ENCODE results near the gene FOXP1. TPM values are rescaled to one million over a fixed set of nuclear protein-coding genes. Genes with fewer than 3 reads are reported as not detected.

Gene FOXP1
- total RNA-seq, 1 donor: 195 TPM

DNA sequence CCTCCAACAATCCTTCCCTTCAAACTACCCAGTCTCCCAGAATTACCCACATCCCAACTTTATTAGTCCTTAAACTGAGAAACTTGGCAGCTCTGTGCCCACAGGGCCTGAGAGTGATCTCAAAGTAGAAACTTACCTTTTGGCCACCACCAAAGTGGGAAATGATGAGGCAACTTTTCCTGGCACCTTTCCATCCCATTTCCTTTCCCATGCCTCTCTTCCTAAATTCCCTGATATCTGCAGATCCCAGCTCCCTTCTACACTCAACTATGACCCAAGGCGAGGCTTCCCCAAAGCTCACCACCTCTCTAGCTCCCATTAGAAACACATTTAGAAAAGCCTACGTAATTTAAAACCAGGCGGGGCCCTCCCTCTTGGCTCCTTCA lies 271.9 kb downstream of the FOXP1 start:
- Histone ChIP-seq H3K27ac (ENCODE audit: low read depth, low read length) (no peak overlapping the region), H2AFZ (ENCODE audit: low read length) (no peak overlapping the region), H3K4me3 (ENCODE audit: insufficient read depth, low read length) (no peak overlapping the region), H3K27me3 (ENCODE audit: insufficient read depth, low read length) (no peaks in the 10 kb centered on the region), H3K4me2 (ENCODE audit: insufficient read depth, low read length) (no peak overlapping the region), H3K4me1 (ENCODE audit: insufficient read depth, low read length) (peaks cover 12% of the 10 kb centered on the region), H3K9me3 (ENCODE audit: low read depth, low read length) (no peaks in the 10 kb centered on the region), H3K79me2 (ENCODE audit: insufficient read depth, low read length) (peaks cover 53% of the 10 kb centered on the region), H3K36me3 (ENCODE audit: insufficient read depth, low read length) (no peaks in the 10 kb centered on the region), H4K20me1 (ENCODE audit: insufficient read depth, low read length) (peaks cover 2% of the 10 kb centered on the region)
- TF ChIP-seq, protein P1, sequence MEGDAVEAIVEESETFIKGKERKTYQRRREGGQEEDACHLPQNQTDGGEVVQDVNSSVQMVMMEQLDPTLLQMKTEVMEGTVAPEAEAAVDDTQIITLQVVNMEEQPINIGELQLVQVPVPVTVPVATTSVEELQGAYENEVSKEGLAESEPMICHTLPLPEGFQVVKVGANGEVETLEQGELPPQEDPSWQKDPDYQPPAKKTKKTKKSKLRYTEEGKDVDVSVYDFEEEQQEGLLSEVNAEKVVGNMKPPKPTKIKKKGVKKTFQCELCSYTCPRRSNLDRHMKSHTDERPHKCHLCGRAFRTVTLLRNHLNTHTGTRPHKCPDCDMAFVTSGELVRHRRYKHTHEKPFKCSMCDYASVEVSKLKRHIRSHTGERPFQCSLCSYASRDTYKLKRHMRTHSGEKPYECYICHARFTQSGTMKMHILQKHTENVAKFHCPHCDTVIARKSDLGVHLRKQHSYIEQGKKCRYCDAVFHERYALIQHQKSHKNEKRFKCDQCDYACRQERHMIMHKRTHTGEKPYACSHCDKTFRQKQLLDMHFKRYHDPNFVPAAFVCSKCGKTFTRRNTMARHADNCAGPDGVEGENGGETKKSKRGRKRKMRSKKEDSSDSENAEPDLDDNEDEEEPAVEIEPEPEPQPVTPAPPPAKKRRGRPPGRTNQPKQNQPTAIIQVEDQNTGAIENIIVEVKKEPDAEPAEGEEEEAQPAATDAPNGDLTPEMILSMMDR (IDR thresholded peaks at IDR 0.05; ENCODE audit: extremely low read depth, low read depth, low read length): no peak
- no peak for DNase-seq (ENCODE audit: insufficient read length, low spot score, missing footprints)

DNA sequence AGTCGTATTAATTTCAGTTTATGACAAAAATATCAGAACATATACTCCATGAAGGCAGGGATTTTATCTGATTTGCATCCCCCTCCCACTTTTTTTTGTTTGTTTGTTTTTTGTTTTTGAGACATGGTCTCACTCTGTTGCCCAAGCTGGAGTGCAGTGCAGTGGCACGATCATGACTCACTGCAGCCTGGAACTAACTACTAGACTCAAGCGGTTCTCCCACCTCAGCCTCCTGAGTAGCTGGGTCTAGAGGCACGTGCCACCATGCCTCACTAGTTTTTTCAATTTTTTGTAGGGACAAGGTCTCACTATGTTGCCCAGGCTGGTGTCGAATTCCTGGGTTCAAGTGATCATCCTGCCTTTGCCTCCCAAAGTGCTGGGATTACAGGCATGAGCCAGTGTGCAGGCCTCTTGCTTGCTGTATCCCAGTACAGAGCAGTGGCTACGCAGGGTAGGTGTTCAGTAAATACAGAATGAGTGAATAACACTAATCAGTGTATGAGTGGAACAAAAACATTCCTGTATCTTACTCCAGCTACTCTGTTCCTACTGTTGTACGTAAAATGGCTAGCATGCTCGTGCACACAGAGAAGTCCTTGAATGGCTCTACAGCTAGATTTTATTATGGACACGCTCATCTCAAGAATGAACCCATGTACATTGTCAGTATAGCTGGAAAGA lies 272.4 kb downstream of the FOXP1 start:
- no peak for DNase-seq (ENCODE audit: insufficient read length, low spot score, missing footprints)
- peaks cover 54% of the 10 kb centered on the region for H3K79me2 ChIP-seq (ENCODE audit: insufficient read depth, low read length)

DNA sequence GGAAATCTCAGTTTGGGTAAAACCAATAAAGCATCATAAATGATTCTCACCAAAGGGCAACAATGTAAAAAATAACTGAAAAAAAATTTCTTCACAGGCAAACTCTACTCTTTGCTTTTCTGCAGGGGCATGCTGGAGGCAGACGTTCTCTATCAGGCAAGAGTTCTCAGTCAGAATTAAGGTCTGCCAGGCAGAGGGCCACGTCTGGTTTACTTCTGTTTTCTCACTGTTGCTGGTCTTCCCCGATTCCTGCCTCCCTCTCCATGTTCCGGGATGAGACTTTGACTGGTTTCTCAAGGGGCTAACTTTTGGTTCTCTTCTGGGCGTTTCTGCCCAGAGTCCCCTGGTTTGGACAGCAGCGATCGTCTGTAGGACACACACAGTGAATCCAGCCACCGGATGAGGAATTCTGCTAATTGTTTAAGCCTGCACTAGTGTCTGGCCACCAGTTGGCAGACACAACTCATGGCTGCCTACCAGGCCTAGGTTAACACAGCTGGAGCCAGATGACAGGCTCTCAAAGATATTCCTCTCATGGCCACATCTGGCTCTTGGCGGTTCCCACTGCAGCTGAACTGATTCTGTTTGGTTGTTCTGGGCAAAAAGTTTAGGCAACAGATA lies 273.1 kb downstream of the FOXP1 start:
- Histone ChIP-seq H3K4me3 (ENCODE audit: insufficient read depth, low read length) (peak overlapping the region; percentile 24), H3K27me3 (ENCODE audit: insufficient read depth, low read length) (no peaks in the 10 kb centered on the region), H3K4me1 (ENCODE audit: insufficient read depth, low read length) (peaks cover 19% of the 10 kb centered on the region), H3K79me2 (ENCODE audit: insufficient read depth, low read length) (peaks cover 54% of the 10 kb centered on the region), H2AFZ (ENCODE audit: low read length) (peak overlapping the region; percentile 56), H4K20me1 (ENCODE audit: insufficient read depth, low read length) (peaks cover 2% of the 10 kb centered on the region), H3K36me3 (ENCODE audit: insufficient read depth, low read length) (no peaks in the 10 kb centered on the region), H3K4me2 (ENCODE audit: insufficient read depth, low read length) (peak overlapping the region; percentile 67), H3K9me3 (ENCODE audit: low read depth, low read length) (no peaks in the 10 kb centered on the region), H3K27ac (ENCODE audit: low read depth, low read length) (peak overlapping the region; percentile 61)
- TF ChIP-seq, protein P1 (IDR thresholded peaks at IDR 0.05; ENCODE audit: extremely low read depth, low read depth, low read length): peak; percentile 17
- no peak for DNase-seq (ENCODE audit: insufficient read length, low spot score, missing footprints)

More for the DNA sequence above, 272.4 kb downstream of the FOXP1 start:
- H3K9me3 ChIP-seq (ENCODE audit: low read depth, low read length): no peaks in the 10 kb centered on the region
- H3K27ac ChIP-seq (ENCODE audit: low read depth, low read length): peak overlapping the region; percentile 61
- TF ChIP-seq, protein P1 (IDR thresholded peaks at IDR 0.05; ENCODE audit: extremely low read depth, low read depth, low read length): no peak
- H3K4me3 ChIP-seq (ENCODE audit: insufficient read depth, low read length): no peak overlapping the region
- no peaks in the 10 kb centered on the region for H3K27me3 ChIP-seq (ENCODE audit: insufficient read depth, low read length)
- peak overlapping the region; percentile 67 for H3K4me2 ChIP-seq (ENCODE audit: insufficient read depth, low read length)
- H2AFZ ChIP-seq (ENCODE audit: low read length): no peak overlapping the region
- peaks cover 2% of the 10 kb centered on the region for H4K20me1 ChIP-seq (ENCODE audit: insufficient read depth, low read length)
- no peaks in the 10 kb centered on the region for H3K36me3 ChIP-seq (ENCODE audit: insufficient read depth, low read length)
- H3K4me1 ChIP-seq (ENCODE audit: insufficient read depth, low read length): peaks cover 12% of the 10 kb centered on the region

DNA sequence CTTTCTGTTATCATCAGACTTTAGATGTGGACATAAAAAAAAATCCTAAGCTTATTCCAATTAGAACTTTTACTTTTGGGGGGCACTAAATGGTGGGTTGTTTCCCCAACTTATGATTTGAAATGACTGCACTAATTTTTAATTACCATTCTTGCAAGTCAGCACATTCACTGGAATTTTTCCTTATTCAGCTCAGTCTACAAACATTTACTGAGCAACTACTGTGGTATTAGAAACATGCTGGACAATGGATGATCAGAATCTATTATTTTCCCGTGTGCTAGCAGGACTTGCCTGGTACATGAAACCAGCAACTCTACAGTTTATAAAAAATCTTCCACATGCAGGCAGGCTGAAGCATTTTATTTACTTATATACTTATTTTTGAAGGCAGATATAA lies 273.6 kb downstream of the FOXP1 start:
- DNase-seq (ENCODE audit: insufficient read length, low spot score, missing footprints): no peak
- no peak overlapping the region for H3K4me3 ChIP-seq (ENCODE audit: insufficient read depth, low read length)
- H3K4me1 ChIP-seq (ENCODE audit: insufficient read depth, low read length): peaks cover 25% of the 10 kb centered on the region
- H3K27ac ChIP-seq (ENCODE audit: low read depth, low read length): peak overlapping the region; percentile 61
- peaks cover 2% of the 10 kb centered on the region for H4K20me1 ChIP-seq (ENCODE audit: insufficient read depth, low read length)
- TF ChIP-seq, protein P1 (IDR thresholded peaks at IDR 0.05; ENCODE audit: extremely low read depth, low read depth, low read length): no peak
- no peaks in the 10 kb centered on the region for H3K9me3 ChIP-seq (ENCODE audit: low read depth, low read length)
- H3K36me3 ChIP-seq (ENCODE audit: insufficient read depth, low read length): no peaks in the 10 kb centered on the region
- no peaks in the 10 kb centered on the region for H3K27me3 ChIP-seq (ENCODE audit: insufficient read depth, low read length)
- peak overlapping the region; percentile 67 for H3K4me2 ChIP-seq (ENCODE audit: insufficient read depth, low read length)
- H2AFZ ChIP-seq (ENCODE audit: low read length): no peak overlapping the region
- peaks cover 56% of the 10 kb centered on the region for H3K79me2 ChIP-seq (ENCODE audit: insufficient read depth, low read length)
